Measurements from ENCODE around the gene CDH15. TPM values are rescaled to one million over a fixed set of nuclear protein-coding genes. Genes with fewer than 3 reads are reported as not detected.

Gene CDH15
- total RNA-seq, 1 experiment from 2014 or later, result 3.8 TPM

GRCh38 chr16:89176147-89176690, 4.7 kb downstream of the CDH15 start:
- ChIA-PET RAD21 (ENCODE audit: low non-redundant PET in 1 of 2, low total read pairs in 2 of 2, uncharacterized antibody in 2 of 2, unreplicated experiment in 2 of 2) (no interaction called here), CTCF (interaction anchor here (1.0 to 1.3 kb wide), 2 partner anchors 17 to 40 kb away, joined by 3 read pairs; no protein-coding TSS in a partner anchor), POLR2A (no interaction called here)
- Histone ChIP-seq H4K20me1 (ENCODE audit: insufficient read depth) (no peaks in the 10 kb centered on the region), H3K79me2 (ENCODE audit: insufficient read depth, low read length) (no peaks in the 10 kb centered on the region), H3K4me3 (replicated peaks in 1 of 2; ENCODE audit: low read depth in 1 of 2, low read length in 2 of 2) (no peak overlapping the region), H3K4me2 (ENCODE audit: low read length) (no peak overlapping the region), H3K27ac (ENCODE audit: low read depth, low read length) (no peak overlapping the region), H2AFZ (ENCODE audit: low read depth, low read length, poor library complexity, severe bottlenecking) (no peak overlapping the region), H3K27me3 (ENCODE audit: insufficient read depth, low read length) (no peaks in the 10 kb centered on the region), H3K9me3 (ENCODE audit: control insufficient read depth in 1 of 2, insufficient read depth in 1 of 2, low read depth in 1 of 2, low read length in 2 of 2) (no peaks in the 10 kb centered on the region), H3K36me3 (ENCODE audit: control insufficient read depth in 1 of 2, insufficient read depth in 2 of 2, low read length in 2 of 2) (no peaks in the 10 kb centered on the region), H3K9me2 (ENCODE audit: insufficient read depth) (no peaks in the 10 kb centered on the region), H3K4me1 (ENCODE audit: control insufficient read depth in 1 of 2, insufficient read depth in 2 of 2, low read length in 2 of 2) (peaks cover 6 to 11% of the 10 kb centered on the region in 2 experiments), H3K9ac (ENCODE audit: low read length) (no peak overlapping the region)
- ATAC-seq (no peak), DNase-seq (ENCODE audit: low read depth, low spot score) (no peak)
- intact Hi-C loops (cut with micrococcal nuclease), result no loop called here
- no peak for TF ChIP-seq ELF1 (IDR thresholded peaks at IDR 0.05; ENCODE audit: borderline replicate concordance, low read depth)
- no peak for TF ChIP-seq REST (IDR thresholded peaks at IDR 0.05; ENCODE audit: low read depth)
- TF ChIP-seq POLR2A (IDR thresholded peaks at IDR 0.05; ENCODE audit: borderline replicate concordance, extremely low read depth, insufficient read depth, insufficient read length), result no peak
- no peak for TF ChIP-seq ZFX (IDR thresholded peaks at IDR 0.05)
- TF ChIP-seq EZH2phosphoT487 (IDR thresholded peaks at IDR 0.05; ENCODE audit: borderline replicate concordance), result no peak
- TF ChIP-seq TCF7L2 (IDR thresholded peaks at IDR 0.05; ENCODE audit: borderline replicate concordance, extremely low read depth, insufficient read depth, insufficient read length), result no peak
- no peak for TF ChIP-seq YY1 (IDR thresholded peaks at IDR 0.05; ENCODE audit: extremely low read depth, insufficient replicate concordance, low read depth, low read length)
- no peak for TF ChIP-seq CTCF (IDR thresholded peaks at IDR 0.05 in 2 of 3, conservative IDR thresholded peaks at IDR 0.05 in 1 of 3; ENCODE audit: borderline replicate concordance in 1 of 3, insufficient read depth in 1 of 3, low read depth in 2 of 3, low read length in 2 of 3)
- TF ChIP-seq SP1 (IDR thresholded peaks at IDR 0.05; ENCODE audit: low read depth), result no peak
- no peak for TF ChIP-seq ZBTB33 (IDR thresholded peaks at IDR 0.05; ENCODE audit: extremely low read depth, insufficient replicate concordance, low read length)
- TF ChIP-seq ZNF274 (IDR thresholded peaks at IDR 0.05; ENCODE audit: low read depth, low read length), result no peak
- no peak for TF ChIP-seq FOSL1 (IDR thresholded peaks at IDR 0.05; ENCODE audit: low read depth)
- BruUV-seq (replicated peaks), result no TSS peak

Measured in HCT116 (cell line).